GM13976 (cell line): Measurements from ENCODE around the gene PPP1R13B.

Experiments used
- DNase-seq: peaks from one replicate; pipeline ENCODE4 v3.0.0; 2012; ENCODE audit warnings: low spot score
- in situ Hi-C: fragments of 300-500 bp; cut with MboI; formaldehyde crosslinking; loops from one replicate; pipeline ENCODE4 v1.12.0; 2022; ENCODE audit warnings: low sequenced_read_pairs, mixed read lengths, inconsistent platforms; ENCODE audit not compliant: unreplicated experiment
- TF ChIP-seq, protein P1 (sequence below): IDR thresholded peaks from 2 replicates; pipeline ENCODE4 v1.5.1; 2012; ENCODE audit warnings: borderline replicate concordance, mild to moderate bottlenecking; ENCODE audit not compliant: insufficient read depth; ENCODE audit errors: extremely low read depth, missing control alignments, control extremely low read depth

Gene PPP1R13B

DNA sequence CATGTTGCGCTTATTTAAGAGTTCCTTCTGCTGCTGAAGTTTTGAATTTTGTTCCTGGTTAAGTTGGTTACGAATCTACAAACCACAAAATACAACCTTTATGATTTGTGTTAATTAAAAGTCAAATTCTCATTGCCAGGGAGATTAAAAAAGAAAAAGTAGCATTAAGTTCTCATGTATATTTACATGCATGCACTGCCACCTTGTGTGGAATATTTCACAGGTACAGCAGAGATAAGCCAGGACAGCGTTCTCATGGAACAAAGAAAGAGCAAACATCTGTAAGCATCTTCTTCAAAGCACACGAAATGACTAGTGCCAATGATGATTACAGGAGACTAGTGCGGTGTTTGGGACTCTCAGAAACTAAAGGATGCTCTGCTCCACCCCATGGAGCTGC is 97.5 kb downstream of the PPP1R13B start:
- no peak for DNase-seq
- in situ Hi-C loops, result no loop called here
- TF ChIP-seq, protein P1, sequence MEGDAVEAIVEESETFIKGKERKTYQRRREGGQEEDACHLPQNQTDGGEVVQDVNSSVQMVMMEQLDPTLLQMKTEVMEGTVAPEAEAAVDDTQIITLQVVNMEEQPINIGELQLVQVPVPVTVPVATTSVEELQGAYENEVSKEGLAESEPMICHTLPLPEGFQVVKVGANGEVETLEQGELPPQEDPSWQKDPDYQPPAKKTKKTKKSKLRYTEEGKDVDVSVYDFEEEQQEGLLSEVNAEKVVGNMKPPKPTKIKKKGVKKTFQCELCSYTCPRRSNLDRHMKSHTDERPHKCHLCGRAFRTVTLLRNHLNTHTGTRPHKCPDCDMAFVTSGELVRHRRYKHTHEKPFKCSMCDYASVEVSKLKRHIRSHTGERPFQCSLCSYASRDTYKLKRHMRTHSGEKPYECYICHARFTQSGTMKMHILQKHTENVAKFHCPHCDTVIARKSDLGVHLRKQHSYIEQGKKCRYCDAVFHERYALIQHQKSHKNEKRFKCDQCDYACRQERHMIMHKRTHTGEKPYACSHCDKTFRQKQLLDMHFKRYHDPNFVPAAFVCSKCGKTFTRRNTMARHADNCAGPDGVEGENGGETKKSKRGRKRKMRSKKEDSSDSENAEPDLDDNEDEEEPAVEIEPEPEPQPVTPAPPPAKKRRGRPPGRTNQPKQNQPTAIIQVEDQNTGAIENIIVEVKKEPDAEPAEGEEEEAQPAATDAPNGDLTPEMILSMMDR, result no peak

DNA sequence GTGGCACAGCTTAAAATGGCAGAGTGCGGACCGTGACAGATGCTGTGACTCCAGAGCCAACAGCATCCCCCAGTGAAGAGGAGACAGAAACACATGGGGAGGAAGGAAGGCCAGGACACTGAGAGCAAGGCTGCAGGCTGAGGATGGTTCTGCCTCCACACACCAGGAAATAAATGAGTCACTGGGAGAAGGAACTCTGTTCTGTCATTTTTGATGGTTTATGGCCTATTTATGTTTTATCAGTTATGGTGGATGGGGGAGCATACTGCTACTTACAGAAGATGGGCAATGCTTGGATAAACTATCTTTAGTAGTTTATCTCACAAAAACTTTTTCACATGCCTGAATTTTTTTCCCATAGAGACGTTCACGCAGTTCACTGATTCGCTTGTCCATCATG is 97.9 kb downstream of the PPP1R13B start:
- TF ChIP-seq, protein P1, result no peak
- DNase-seq, result no peak
- in situ Hi-C loops, result no loop called here

DNA sequence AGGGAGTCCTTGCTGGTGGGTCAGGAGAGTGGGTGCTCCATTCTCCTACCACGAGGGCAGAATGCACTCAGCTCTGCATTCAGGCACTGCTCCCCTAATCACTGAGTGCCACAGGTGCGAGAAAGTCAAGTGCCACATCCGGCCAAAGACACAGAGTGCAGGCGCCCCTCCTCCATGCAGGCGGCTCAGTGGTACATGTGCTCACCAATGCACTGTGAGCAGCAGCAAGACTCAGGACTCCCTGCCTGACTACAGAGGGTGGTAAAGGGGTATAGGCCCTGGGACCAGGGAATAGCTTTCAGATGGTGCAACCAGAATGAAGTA is 98.9 kb downstream of the PPP1R13B start:
- in situ Hi-C loops, result no loop called here
- no peak for DNase-seq
- TF ChIP-seq, protein P1, result no peak

DNA sequence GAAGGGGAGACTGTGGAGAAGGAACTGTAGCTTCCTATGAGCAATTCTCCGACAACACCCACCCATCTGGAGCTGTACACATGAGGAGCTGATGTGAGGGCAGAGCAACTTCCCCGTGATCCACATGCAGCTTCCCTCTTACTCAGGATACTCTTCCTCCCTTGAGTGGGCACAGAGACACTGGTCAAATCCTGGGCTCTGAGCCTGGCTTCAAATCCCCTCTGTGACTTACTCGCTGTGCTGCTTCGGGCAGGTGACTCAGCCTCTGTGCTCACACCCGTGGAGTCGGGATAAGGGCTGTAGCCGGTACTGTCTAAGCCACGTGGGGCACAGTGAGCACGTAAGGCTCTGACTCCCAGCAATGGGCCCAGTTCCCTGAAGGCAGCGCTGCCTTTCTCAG is 100.7 kb downstream of the PPP1R13B start:
- no peak for DNase-seq
- in situ Hi-C loops, result no loop called here
- TF ChIP-seq, protein P1, result no peak

DNA sequence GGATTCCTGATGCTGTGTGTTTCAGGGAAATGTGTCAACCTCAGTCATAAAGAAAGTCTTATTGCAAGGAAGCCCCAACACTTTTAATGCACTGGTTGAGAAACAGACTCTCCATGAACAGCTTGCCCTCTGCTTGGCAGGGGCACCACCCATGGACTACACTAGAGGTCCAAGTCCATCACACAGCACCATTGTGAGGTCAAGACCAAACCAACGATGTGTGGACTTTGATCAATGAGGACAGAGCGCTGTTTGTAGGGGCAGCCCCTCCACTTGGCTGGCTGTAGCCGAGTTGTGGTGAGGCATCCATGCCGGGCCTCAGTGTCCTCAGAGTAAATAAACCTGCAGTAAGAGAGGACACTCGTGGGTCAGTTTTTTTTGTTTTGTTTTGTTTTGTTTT is 102.0 kb downstream of the PPP1R13B start:
- TF ChIP-seq, protein P1, result no peak
- no peak for DNase-seq
- in situ Hi-C loops, result no loop called here

DNA sequence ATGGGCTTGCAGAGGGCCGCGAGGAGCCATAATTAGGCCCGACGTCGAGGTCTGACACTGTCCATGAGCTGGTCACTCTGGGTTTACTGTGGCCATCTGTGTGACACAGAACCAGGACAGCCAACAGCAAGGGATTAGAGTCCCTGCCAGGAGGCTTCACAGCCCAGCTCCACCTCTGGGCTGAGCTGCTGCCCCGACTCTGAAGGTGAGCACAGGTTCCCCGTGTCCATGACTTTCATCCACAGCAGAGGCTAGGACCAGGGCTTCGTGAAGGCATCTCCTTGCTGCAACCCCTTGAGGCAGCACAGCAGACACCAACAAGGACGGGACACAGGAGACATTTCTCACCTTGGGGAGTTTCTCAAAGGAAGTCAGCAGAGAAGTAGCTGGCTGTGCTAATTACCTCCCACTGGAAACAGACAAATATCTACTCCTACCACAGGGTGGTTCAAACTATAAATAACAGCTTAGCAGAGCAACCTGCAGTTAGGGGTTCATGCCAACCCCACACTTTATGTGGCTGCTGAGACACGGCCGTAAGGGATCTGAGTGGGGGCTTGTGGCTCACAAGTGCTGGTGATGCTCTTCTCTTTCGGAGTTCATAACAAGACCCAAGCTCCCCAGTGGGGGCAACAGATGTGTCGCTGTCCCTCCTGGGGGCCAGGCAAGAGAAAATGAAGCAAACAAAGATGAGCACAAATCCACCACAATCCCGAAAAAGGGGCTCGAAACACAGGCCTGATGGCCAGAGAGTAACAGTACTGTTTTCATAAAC is 102.6 kb downstream of the PPP1R13B start:
- in situ Hi-C loops, result no loop called here
- DNase-seq, result no peak
- TF ChIP-seq, protein P1, result no peak

DNA sequence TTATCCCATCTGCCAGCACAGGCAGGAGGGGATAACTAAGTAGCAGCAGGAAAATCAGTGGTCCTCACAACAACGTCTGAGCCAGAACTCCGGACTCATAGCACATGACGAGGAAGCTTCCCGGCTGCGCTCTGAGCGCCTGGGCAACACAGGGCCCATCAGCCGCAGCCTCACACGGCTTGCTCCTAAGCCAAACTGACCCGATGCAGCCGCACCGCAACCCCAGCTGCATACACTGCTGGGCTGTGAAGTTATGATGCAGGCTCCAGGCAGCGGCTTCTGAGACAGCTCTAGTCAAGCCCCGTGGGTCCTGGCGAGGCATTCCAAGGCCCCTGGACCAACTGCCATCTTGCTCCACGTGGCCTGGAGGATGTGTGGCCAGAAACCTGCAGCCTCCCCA is 103.7 kb downstream of the PPP1R13B start:
- in situ Hi-C loops, result no loop called here
- DNase-seq, result no peak
- TF ChIP-seq, protein P1, result no peak
